HepG2 (cell line): ENCODE data around the gene PHACTR3. TPM values are rescaled to one million over a fixed set of nuclear protein-coding genes. Genes with fewer than 3 reads are reported as not detected.

Experiments used
- ATAC-seq: fragments of 200-7000 bp; cut with Tn5 transposase; 3 replicates; pipeline ENCODE4 v1.9.1; 2020; ENCODE audit warnings: mild to moderate bottlenecking, moderate library complexity
- BruUV-seq: library from RNA; stranded (reverse); fragments of 400-500 nt; replicated peaks from 2 replicates; lab custom pipeline; 2021; lab: Mats Ljungman, UMichigan
- CTCF ChIA-PET: fragments of 300-600 bp; formaldehyde crosslinking; extraction: SDS; loops from one replicate; lab custom pipeline; 2021; ENCODE audit warnings: low total read pairs, inconsistent platforms, low intra/inter-chr PET ratio; lab: Yijun Ruan, JAX
- POLR2A ChIA-PET: fragments of 350-600 bp; sonication (Branson Sonifier 250); formaldehyde crosslinking; loops from one replicate; lab custom pipeline; 2020; ENCODE audit warnings: antibody characterized with exemption, inconsistent platforms; lab: Yijun Ruan, JAX
- DNase-seq: peaks from one replicate; pipeline ENCODE4 v3.0.0-alpha.2; 2015; ENCODE audit warnings: low spot score
- FAIRE-seq: peaks from 3 replicates; lab custom pipeline; 2011; peaks lifted over from hg19 to GRCh38; lab: Jason Lieb, UNC
- H2AFZ ChIP-seq: one replicate; pipeline ENCODE4 v1.6.1; 2011; ENCODE audit warnings: low read length, inconsistent platforms
- H3K27ac ChIP-seq: fragments of 300-600 bp; 3 replicates; pipeline ENCODE4 v1.8.0; 2011; ENCODE audit warnings: mixed run types, mild to moderate bottlenecking, mixed read lengths, low read length, inconsistent platforms; ENCODE audit not compliant: insufficient read depth; ENCODE audit errors: extremely low read length
- H3K27me3 ChIP-seq, 2 experiments: fragments of 200-600 bp in 1 of 2; 2 replicates in 1 of 2; 3 replicates in 1 of 2; pipeline versions ENCODE4 v1.6.0 to v1.8.0; 2011; ENCODE audit warnings: low read length in 2 of 2, mild to moderate bottlenecking in 2 of 2, moderate library complexity in 2 of 2, inconsistent platforms in 1 of 2; ENCODE audit not compliant: insufficient read depth in 2 of 2, control insufficient read depth in 1 of 2
- H3K36me3 ChIP-seq, 2 experiments: fragments of 200-600 bp in 1 of 2; replicated peaks in 1 of 2; 2 replicates in 1 of 2; 3 replicates in 1 of 2; pipeline versions ENCODE4 v1.5.1 to v1.8.0; 2011; ENCODE audit warnings: low read length in 2 of 2, inconsistent platforms in 1 of 2; ENCODE audit not compliant: insufficient read depth in 2 of 2, control insufficient read depth in 1 of 2
- H3K4me1 ChIP-seq: 2 replicates; pipeline ENCODE4 v1.5.1; 2012; ENCODE audit warnings: low read length, inconsistent platforms; ENCODE audit not compliant: insufficient read depth
- H3K4me2 ChIP-seq: 2 replicates; pipeline ENCODE4 v1.6.0; 2011; ENCODE audit warnings: low read depth, low read length, inconsistent platforms
- H3K4me3 ChIP-seq, 3 experiments: fragments of 200-600 bp in 1 of 3; sonication (generic), shearing (Covaris generic) in 1 of 3; replicated peaks in 1 of 3; 2 replicates each; pipeline ENCODE4 v1.5.1; 2011 to 2016; ENCODE audit warnings: low read length in 3 of 3, inconsistent platforms in 2 of 3, low read depth in 2 of 3, mild to moderate bottlenecking in 2 of 3, control low read depth in 1 of 3, mixed read lengths in 1 of 3; ENCODE audit not compliant: insufficient read depth in 1 of 3
- H3K79me2 ChIP-seq: one replicate; pipeline ENCODE4 v1.6.1; 2011; ENCODE audit warnings: low read length, inconsistent platforms; ENCODE audit not compliant: insufficient read depth
- H3K9ac ChIP-seq: 2 replicates; pipeline ENCODE4 v1.6.0; 2011; ENCODE audit warnings: mild to moderate bottlenecking, low read depth, low read length, inconsistent platforms; ENCODE audit not compliant: insufficient read depth
- H3K9me3 ChIP-seq: 2 replicates; pipeline ENCODE4 v1.5.1; 2012; ENCODE audit warnings: mild to moderate bottlenecking, low read length
- H4K20me1 ChIP-seq: 2 replicates; pipeline ENCODE4 v1.6.0; 2011; ENCODE audit warnings: inconsistent platforms, mild to moderate bottlenecking, low read length, moderate library complexity; ENCODE audit not compliant: insufficient read depth
- AHR ChIP-seq: IDR thresholded peaks from 2 replicates; pipeline ENCODE4 v1.6.1; 2018; ENCODE audit warnings: missing genetic modification reagents, missing compliant biosample characterization
- DPF2 ChIP-seq: sonication (generic); formaldehyde crosslinking; IDR thresholded peaks from 2 replicates; pipeline ENCODE4 v1.4.0; 2020; ENCODE audit warnings: mild to moderate bottlenecking, low read depth, missing genetic modification reagents, borderline replicate concordance
- GMEB2 ChIP-seq: IDR thresholded peaks from 2 replicates; pipeline ENCODE4 v1.6.1; 2016; ENCODE audit warnings: missing biosample characterization, missing genetic modification reagents, low read depth
- MYPOP ChIP-seq: sonication (generic); formaldehyde crosslinking; IDR thresholded peaks from 2 replicates; pipeline ENCODE4 v1.8.1; 2023; ENCODE audit warnings: mild to moderate bottlenecking, moderate library complexity, missing genetic modification reagents
- NAIF1 ChIP-seq: sonication (generic); formaldehyde crosslinking; IDR thresholded peaks from 2 replicates; pipeline ENCODE4 v1.5.0; 2020; ENCODE audit warnings: mild to moderate bottlenecking, missing genetic modification reagents, borderline replicate concordance
- TSC22D2 ChIP-seq: sonication (generic); formaldehyde crosslinking; IDR thresholded peaks from 2 replicates; pipeline ENCODE4 v1.5.1; 2020; ENCODE audit warnings: missing genetic modification reagents, mild to moderate bottlenecking, borderline replicate concordance
- YEATS2 ChIP-seq: sonication (generic); formaldehyde crosslinking; IDR thresholded peaks from 2 replicates; pipeline ENCODE4 v1.4.0; 2020; ENCODE audit warnings: missing genetic modification reagents, borderline replicate concordance
- ZNF234 ChIP-seq: sonication (generic); formaldehyde crosslinking; conservative IDR thresholded peaks from 2 replicates; pipeline ENCODE4 v1.5.1; 2020; ENCODE audit warnings: mild to moderate bottlenecking, missing genetic modification reagents
- ZNF670 ChIP-seq: sonication (generic); formaldehyde crosslinking; IDR thresholded peaks from 2 replicates; pipeline ENCODE4 v1.8.0; 2022; ENCODE audit warnings: mild to moderate bottlenecking, missing genetic modification reagents, borderline replicate concordance
- ZNF724P ChIP-seq: sonication (generic); formaldehyde crosslinking; IDR thresholded peaks from 2 replicates; pipeline ENCODE4 v1.8.0; 2022; ENCODE audit warnings: missing genetic modification reagents, borderline replicate concordance
- WGBS: methylation state at CpG from one replicate; pipeline ENCODE4 v1.1.6; 2017; ENCODE audit warnings: low lambda C conversion rate; 5-methylcytosine and 5-hydroxymethylcytosine counted together
- in situ Hi-C: cut with HindIII; loops from 2 replicates; pipeline ENCODE4 v1.10.0; 2017; ENCODE audit warnings: low pct_unique_long_range_greater_than_20kb; ENCODE audit not compliant: extremely low pct_ligation_motif_present
- intact Hi-C: fragments of 100-400 bp; cut with micrococcal nuclease; formaldehyde crosslinking; loops from one replicate; pipeline ENCODE4 v1.10.0; 2022; ENCODE audit not compliant: unreplicated experiment
- polyA plus RNA-seq, 8 experiments: library from polyadenylated mRNA; depleted of rRNA in 3 of 8; stranded (reverse) in 7 of 8; unstranded in 1 of 8; fragments of >200 nt; fragmentation: Illumina TruSeq in 4 of 8; extraction: Trizol in 4 of 8; gene quantifications; 2 replicates each; pipeline versions ENCODE4 v1.2.1 to v1.2.3, GENCODE V29; 2011 to 2016; ENCODE audit warnings: low read depth in 4 of 8, missing spikeins in 1 of 8, mixed read lengths in 1 of 8; ENCODE audit not compliant: insufficient read depth in 1 of 8
- total RNA-seq, 5 experiments: library from RNA; depleted of rRNA; stranded (reverse); fragments of >200 nt; fragmentation: Illumina TruSeq; extraction: Trizol; gene quantifications; 2 replicates each; pipeline ENCODE4 v1.2.3, GENCODE V29; 2016; ENCODE audit warnings: low read depth in 1 of 5

Gene PHACTR3
- total and polyA plus RNA-seq, 2 of the 13 experiments (the other 11 are each of a cell fraction or from before 2014, with no cell fraction given), result not detected

GRCh38 chr20:59693587-59693986 is 89.2 kb downstream of the PHACTR3 start:
- no peaks in the 10 kb centered on the region for H3K79me2 ChIP-seq
- ChIA-PET POLR2A (no interaction called here), CTCF (no interaction called here)
- H3K4me1 ChIP-seq, result no peaks in the 10 kb centered on the region
- no peak for DNase-seq
- no peak for FAIRE-seq
- no peaks in the 10 kb centered on the region for H3K36me3 ChIP-seq
- no peak for ATAC-seq
- WGBS, result 3% methylated on average over 4 of the region's 4 CpGs
- no peaks in the 10 kb centered on the region for H4K20me1 ChIP-seq
- no TSS peak for BruUV-seq
- H2AFZ ChIP-seq, result no peak overlapping the region
- no peak overlapping the region for H3K27ac ChIP-seq
- H3K9me3 ChIP-seq, result no peaks in the 10 kb centered on the region
- TF ChIP-seq TSC22D2 (no peak), ZNF234 (CRISPR knock-in tag) (no peak), ZNF670 (CRISPR knock-in tag) (no peak), GMEB2 (CRISPR knock-in tag) (no peak), YEATS2 (no peak), NAIF1 (CRISPR knock-in tag) (no peak), MYPOP (CRISPR knock-in tag) (no peak), ZNF724P (CRISPR knock-in tag) (no peak), DPF2 (CRISPR knock-in tag) (no peak), AHR (no peak)
- intact Hi-C loops (no loop called here), in situ Hi-C loops (no loop called here)
- H3K4me2 ChIP-seq, result no peak overlapping the region
- no peak overlapping the region for H3K4me3 ChIP-seq
- peaks cover 2 to 5% of the 10 kb centered on the region in 2 experiments; a peak in 1 of 5 replicates for H3K27me3 ChIP-seq
- no peak overlapping the region for H3K9ac ChIP-seq
